Effector memory CD8-positive, alpha-beta T cell (primary cell): ENCODE results near the gene ZPR1.
"Not testable (repeated sequence)": the region's sequence is repeated elsewhere in the genome, so short reads cannot be mapped to it uniquely, and the experiment has no call there.

ENCODE experiments used
- ATAC-seq: fragments of 150-1000 bp; cut with Tn5 transposase; replicated peaks from 2 replicates; pipeline ENCODE4 v1.10.0; 2021; ENCODE audit warnings: mild to moderate bottlenecking, moderate library complexity
- DNase-seq, 3 experiments: peaks; one replicate each; pipeline ENCODE4 v3.0.0; 2021
- H3K27ac Mint-ChIP-seq, 2 donors: one replicate each; pipeline ENCODE4 v1.8.0; 2022; ENCODE audit warnings: mild to moderate bottlenecking in 2 of 2, mixed read lengths in 2 of 2, moderate library complexity in 2 of 2
- H3K27me3 Mint-ChIP-seq, 2 donors: one replicate each; pipeline ENCODE4 v1.8.0; 2022; ENCODE audit warnings: mixed read lengths in 2 of 2
- H3K36me3 Mint-ChIP-seq: one replicate; pipeline ENCODE4 v1.8.0; 2022; ENCODE audit warnings: mild to moderate bottlenecking, moderate library complexity, mixed read lengths; ENCODE audit not compliant: insufficient read depth
- H3K4me1 Mint-ChIP-seq, 2 donors: one replicate each; pipeline ENCODE4 v1.8.0; 2022; ENCODE audit warnings: low read depth in 2 of 2, mixed read lengths in 2 of 2
- H3K4me3 Mint-ChIP-seq, 2 donors: one replicate each; pipeline ENCODE4 v1.8.0; 2022; ENCODE audit warnings: mild to moderate bottlenecking in 2 of 2, mixed read lengths in 2 of 2, moderate library complexity in 2 of 2
- H3K9me3 Mint-ChIP-seq, 2 donors: one replicate each; pipeline ENCODE4 v1.8.0; 2022; ENCODE audit warnings: mixed read lengths in 2 of 2
- total RNA-seq, 9 experiments: gene quantifications; one replicate each; lab custom pipeline; 2026; lab: John Stamatoyannopoulos, UW

Gene ZPR1, protein sequence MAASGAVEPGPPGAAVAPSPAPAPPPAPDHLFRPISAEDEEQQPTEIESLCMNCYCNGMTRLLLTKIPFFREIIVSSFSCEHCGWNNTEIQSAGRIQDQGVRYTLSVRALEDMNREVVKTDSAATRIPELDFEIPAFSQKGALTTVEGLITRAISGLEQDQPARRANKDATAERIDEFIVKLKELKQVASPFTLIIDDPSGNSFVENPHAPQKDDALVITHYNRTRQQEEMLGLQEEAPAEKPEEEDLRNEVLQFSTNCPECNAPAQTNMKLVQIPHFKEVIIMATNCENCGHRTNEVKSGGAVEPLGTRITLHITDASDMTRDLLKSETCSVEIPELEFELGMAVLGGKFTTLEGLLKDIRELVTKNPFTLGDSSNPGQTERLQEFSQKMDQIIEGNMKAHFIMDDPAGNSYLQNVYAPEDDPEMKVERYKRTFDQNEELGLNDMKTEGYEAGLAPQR
- 79.3 to 193 (median 175) reads per million in 9 experiments for total RNA-seq

DNA sequence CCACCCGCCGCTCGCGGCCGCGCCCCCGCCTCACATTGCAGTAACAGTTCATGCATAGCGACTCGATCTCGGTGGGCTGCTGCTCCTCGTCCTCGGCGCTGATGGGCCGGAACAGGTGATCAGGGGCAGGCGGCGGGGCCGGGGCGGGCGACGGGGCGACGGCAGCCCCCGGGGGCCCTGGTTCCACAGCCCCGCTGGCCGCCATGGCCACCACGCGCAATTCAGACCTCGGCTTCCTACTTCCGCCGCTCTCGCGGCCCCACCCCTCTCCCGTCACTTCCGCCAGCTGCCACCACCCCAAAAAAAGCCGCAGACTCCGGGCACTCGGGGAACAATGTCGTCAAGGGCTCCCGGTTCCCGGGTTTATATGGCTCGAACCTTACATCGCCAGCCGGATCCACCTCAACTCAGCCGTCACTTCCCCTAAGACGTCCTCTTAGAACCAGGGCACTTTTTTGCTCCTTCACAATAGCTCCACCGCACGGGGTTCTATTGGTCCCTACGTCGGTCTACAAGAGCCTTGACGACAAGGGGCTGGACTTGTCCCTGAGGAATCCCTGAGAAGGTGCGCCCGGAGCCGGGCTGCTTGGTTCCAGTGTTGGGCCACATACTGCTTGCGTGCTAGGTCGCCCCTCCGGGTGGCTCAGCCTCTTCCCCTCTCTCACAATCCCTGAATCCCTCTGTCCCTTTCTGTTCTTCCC is at the start of gene ZPR1:
ZPR1 (minus strand) TSS at position 238 of the 701 bp plus-strand sequence; CDS start at position 205, 33 bp downstream.
- H3K4me3 Mint-ChIP-seq: peak within 1 kb of the TSS; percentile 95 to 97
- ATAC-seq: peak; percentile 91
- no peaks in the 10 kb centered on the region for H3K9me3 Mint-ChIP-seq
- peaks cover 0 to 6% of the 10 kb centered on the region in 2 donors for H3K27me3 Mint-ChIP-seq
- peaks cover 55% of the 10 kb centered on the region for H3K36me3 Mint-ChIP-seq
- H3K4me1 Mint-ChIP-seq: peaks cover 36 to 40% of the 10 kb centered on the region in 2 donors
- peak; percentile 81 to 87 (median 82) for DNase-seq
- peak within 1 kb of the TSS; percentile 99 for H3K27ac Mint-ChIP-seq

DNA sequence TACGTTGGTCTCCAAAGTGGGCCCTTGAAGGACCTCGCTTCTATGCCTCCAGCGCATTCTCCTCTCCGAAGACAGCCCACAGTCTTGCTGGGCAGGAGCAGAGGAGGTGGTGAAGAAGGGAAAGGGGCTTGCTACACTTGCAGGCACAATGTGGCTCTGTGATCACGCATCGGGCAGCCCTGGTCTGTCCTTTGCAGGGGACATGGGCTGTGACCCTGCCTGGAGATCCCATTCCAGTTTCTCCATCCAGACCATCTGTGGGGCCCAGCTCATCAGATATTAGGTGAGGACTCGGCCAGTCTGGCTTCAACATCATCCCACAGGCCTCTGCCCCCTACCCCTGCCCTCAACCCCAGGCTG is 48.8 kb upstream of the ZPR1 start:
- H3K4me1 Mint-ChIP-seq: peaks cover 6 to 13% of the 10 kb centered on the region in 2 donors
- ATAC-seq (no peak), DNase-seq (no peak)
- peak overlapping the region in 1 of 2 donors; percentile 82 for H3K4me3 Mint-ChIP-seq
- no peaks in the 10 kb centered on the region for H3K27me3 Mint-ChIP-seq
- H3K36me3 Mint-ChIP-seq: peaks cover 7% of the 10 kb centered on the region
- H3K27ac Mint-ChIP-seq: no peak overlapping the region
- H3K9me3 Mint-ChIP-seq: no peaks in the 10 kb centered on the region

DNA sequence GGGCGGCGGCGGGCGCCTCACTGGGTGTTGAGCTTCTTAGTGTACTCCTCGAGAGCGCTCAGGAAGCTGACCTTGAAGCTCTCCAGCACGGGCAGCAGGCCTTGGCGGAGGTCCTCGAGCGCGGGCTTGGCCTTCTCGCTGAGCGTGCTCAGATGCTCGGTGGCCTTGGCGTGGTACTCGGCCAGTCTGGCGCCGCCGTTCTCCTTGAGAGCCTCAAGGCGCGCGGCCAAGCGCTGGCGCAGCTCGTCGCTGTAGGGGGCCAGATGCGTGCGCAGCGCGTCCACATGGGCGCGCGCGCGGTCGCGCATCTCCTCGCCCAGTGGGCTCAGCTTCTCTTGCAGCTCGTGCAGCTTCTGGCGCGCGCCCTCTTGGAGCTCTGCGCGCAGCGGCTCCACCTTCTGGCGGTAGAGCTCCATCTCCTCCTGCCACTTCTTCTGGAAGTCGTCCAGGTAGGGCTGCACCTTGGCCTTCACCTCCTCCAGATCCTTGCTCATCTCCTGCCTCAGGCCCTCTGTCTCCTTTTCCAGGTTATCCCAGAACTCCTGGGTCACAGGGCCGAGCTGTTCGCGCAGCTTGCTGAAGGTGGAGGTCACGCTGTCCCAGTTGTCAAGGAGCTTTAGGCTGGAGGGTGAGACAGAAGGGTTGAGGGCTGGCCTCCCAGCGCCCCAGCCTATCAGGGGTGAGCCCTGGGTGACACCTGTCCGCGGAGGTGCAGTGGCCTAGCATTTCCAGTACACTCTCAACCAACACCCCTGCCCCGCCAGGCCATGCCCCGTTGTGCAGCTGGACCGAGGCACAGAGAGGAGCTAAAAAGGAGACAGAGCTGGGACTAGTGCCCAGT is 48.2 kb upstream of the ZPR1 start:
- H3K27me3 Mint-ChIP-seq: no peaks in the 10 kb centered on the region
- H3K36me3 Mint-ChIP-seq: peaks cover 7% of the 10 kb centered on the region
- peak overlapping the region; percentile 82 to 83 for H3K4me3 Mint-ChIP-seq
- peak; percentile 97 for ATAC-seq
- peak overlapping the region; percentile 84 to 91 for H3K27ac Mint-ChIP-seq
- DNase-seq: peak; percentile 75 to 77 (median 75)
- H3K4me1 Mint-ChIP-seq: peaks cover 6 to 13% of the 10 kb centered on the region in 2 donors
- H3K9me3 Mint-ChIP-seq: no peaks in the 10 kb centered on the region

DNA sequence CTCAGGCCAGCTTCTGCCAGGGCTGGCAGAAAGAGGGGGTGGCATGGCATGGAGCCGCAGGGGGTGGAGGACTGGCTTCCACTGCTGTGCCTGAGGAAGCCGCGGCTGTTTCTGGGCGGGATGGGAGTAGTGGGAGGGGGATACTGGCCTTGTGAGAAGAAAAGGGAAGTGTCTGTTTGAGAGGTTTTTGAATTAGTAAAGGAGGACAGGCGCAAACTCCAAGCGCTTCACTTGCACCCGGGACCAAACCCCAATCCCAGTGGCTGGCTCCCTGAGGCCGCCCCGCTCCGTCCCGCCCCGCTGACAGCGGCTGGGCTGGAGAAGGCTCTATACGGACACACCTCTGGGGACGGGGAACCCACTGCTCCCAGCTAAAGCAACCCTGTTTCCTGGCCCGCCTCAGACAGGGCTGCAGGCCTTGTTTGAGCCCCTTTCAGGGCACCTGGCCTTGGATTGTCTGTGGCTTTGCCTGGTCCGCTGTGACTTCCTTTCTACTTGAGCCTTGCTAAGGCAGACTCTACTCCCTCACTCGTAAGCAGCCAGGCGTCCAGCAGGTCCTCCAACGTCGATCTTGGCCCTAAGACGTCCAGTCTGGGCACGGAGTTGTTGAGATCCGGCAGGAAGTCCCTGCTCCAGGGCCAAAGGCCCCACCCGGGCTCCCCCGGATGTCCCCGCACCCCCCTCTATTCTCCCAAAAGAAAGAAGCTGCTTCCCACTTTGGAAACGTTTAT is 47.4 kb upstream of the ZPR1 start:
- Mint-ChIP-seq H3K4me3 (peak overlapping the region; percentile 82 to 83), H3K36me3 (peaks cover 3% of the 10 kb centered on the region), H3K27me3 (no peaks in the 10 kb centered on the region), H3K27ac (peak overlapping the region; percentile 84 to 91), H3K9me3 (no peaks in the 10 kb centered on the region), H3K4me1 (peaks cover 6 to 13% of the 10 kb centered on the region in 2 donors)
- no peak for DNase-seq
- ATAC-seq: peak; percentile 2

DNA sequence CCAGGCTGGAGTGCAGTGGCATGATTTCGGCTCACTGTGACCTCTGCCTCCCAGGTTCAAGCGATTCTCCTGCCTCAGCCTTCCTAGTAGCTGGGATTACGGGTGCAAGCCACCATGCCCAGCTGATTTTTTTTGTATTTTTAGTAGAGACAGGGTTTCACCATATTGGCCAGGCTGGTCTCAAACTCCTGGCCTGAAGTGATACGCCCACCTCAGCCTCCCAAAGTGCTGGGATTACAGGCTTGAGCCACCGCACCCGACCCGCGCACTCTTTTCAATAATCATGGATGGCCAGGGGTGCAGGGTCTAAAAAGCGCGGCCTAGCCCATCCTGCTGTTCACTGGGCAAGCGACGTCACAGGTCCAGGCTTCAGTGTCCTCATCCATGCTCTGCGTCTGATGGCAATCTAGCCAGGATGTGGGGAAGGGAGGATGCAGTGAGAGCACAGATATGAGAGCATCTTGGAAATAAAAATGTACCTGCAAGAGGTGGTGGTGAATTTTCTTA is 46.8 kb upstream of the ZPR1 start:
- Mint-ChIP-seq H3K4me3 (peak overlapping the region; percentile 72 to 83), H3K4me1 (peaks cover 6 to 13% of the 10 kb centered on the region in 2 donors), H3K27ac (peak overlapping the region; percentile 15 to 84)
- ATAC-seq, H3K36me3 Mint-ChIP-seq, H3K27me3 Mint-ChIP-seq, H3K9me3 Mint-ChIP-seq, DNase-seq: not testable (repeated sequence)

DNA sequence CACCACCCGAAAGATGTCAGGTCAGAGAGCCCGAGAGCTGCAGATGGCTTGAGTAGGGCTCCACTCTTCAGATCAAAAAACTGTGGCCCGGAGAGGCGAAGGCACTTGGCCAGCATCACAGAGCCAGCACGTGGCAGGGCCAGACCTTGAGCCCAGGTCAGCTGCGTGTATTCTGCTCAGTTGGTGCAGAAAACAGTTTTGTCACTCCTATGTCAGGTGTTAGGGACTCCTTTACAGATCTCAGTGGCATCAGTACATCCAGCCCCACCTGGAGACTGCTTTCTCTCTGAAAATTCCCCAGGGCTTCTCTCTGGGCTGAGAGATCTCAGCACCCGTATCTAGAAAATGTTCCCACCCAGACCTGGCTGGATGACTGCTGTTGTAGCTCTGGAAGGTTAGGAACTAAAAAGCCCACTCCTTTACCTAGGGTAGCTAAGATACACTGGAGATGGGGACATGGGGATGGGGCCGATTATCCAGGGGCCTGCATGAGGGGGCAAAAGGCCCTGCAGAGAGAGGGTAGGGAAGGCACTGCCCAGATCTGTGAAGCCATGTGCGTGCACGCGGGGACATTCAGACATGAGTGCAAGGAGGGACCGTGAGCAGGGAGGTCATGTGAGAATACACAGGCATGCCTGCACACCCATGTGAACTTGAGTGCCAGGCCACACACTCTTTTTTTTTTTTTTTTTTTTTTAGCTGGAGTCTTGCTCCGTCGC is 46.2 kb upstream of the ZPR1 start:
- ATAC-seq (no peak), DNase-seq (no peak)
- peak overlapping the region in 1 of 2 donors; percentile 21 for H3K4me3 Mint-ChIP-seq
- peaks cover 3% of the 10 kb centered on the region for H3K36me3 Mint-ChIP-seq
- H3K27me3 Mint-ChIP-seq: no peaks in the 10 kb centered on the region
- peaks cover 6 to 13% of the 10 kb centered on the region in 2 donors for H3K4me1 Mint-ChIP-seq
- no peak overlapping the region for H3K27ac Mint-ChIP-seq
- H3K9me3 Mint-ChIP-seq: no peaks in the 10 kb centered on the region

DNA sequence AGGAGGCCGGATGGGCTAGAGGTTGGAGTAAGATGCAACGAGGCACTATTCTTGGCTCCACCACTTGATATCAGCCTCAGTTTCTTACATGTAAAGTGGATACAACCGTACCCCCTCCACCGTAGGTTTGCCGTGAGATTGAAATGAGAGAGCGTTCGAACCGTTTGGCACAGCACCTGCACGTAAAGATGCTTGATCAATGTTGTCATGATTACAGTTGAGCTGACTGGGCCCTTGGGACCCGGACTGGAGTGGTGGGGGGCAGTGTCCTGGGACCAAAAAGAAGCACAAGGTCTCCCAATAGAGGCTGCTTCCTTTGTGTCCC is 45.6 kb upstream of the ZPR1 start:
- H3K4me3 Mint-ChIP-seq: no peak overlapping the region
- peaks cover 3% of the 10 kb centered on the region for H3K36me3 Mint-ChIP-seq
- no peaks in the 10 kb centered on the region for H3K27me3 Mint-ChIP-seq
- H3K9me3 Mint-ChIP-seq: no peaks in the 10 kb centered on the region
- peaks cover 6 to 13% of the 10 kb centered on the region in 2 donors for H3K4me1 Mint-ChIP-seq
- DNase-seq (no peak), ATAC-seq (no peak)
- H3K27ac Mint-ChIP-seq: no peak overlapping the region

DNA sequence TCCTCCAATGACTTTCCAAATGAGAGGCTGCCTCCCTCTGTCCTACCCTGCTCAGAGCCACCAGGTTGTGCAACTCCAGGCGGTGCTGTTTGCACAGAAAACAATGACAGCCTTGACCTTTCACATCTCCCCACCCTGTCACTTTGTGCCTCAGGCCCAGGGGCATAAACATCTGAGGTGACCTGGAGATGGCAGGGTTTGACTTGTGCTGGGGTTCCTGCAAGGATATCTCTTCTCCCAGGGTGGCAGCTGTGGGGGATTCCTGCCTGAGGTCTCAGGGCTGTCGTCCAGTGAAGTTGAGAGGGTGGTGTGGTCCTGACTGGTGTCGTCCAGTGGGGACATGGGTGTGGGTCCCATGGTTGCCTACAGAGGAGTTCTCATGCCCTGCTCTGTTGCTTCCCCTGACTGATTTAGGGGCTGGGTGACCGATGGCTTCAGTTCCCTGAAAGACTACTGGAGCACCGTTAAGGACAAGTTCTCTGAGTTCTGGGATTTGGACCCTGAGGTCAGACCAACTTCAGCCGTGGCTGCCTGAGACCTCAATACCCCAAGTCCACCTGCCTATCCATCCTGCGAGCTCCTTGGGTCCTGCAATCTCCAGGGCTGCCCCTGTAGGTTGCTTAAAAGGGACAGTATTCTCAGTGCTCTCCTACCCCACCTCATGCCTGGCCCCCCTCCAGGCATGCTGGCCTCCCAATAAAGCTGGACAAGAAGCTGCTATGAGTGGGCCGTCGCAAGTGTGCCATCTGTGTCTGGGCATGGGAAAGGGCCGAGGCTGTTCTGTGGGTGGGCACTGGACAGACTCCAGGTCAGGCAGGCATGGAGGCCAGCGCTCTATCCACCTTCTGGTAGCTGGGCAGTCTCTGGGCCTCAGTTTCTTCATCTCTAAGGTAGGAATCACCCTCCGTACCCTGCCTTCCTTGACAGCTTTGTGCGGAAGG is 44.8 kb upstream of the ZPR1 start:
- ATAC-seq: no peak
- Mint-ChIP-seq H3K27ac (no peak overlapping the region), H3K4me1 (peaks cover 6 to 13% of the 10 kb centered on the region in 2 donors), H3K9me3 (no peaks in the 10 kb centered on the region), H3K36me3 (peaks cover 3% of the 10 kb centered on the region), H3K27me3 (no peaks in the 10 kb centered on the region), H3K4me3 (no peak overlapping the region)
- DNase-seq: no peak

DNA sequence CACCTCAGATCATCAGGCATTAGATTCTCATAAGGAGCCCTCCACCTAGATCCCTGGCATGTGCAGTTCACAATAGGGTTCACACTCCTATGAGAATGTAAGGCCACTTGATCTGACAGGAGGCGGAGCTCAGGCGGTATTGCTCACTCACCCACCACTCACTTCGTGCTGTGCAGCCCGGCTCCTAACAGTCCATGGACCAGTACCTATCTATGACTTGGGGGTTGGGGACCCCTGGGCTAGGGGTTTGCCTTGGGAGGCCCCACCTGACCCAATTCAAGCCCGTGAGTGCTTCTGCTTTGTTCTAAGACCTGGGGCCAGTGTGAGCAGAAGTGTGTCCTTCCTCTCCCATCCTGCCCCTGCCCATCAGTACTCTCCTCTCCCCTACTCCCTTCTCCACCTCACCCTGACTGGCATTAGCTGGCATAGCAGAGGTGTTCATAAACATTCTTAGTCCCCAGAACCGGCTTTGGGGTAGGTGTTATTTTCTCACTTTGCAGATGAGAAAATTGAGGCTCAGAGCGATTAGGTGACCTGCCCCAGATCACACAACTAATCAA is 44.0 kb upstream of the ZPR1 start:
- no peaks in the 10 kb centered on the region for H3K27me3 Mint-ChIP-seq
- DNase-seq (no peak), ATAC-seq (no peak)
- H3K4me3 Mint-ChIP-seq: no peak overlapping the region
- H3K36me3 Mint-ChIP-seq: peaks cover 3% of the 10 kb centered on the region
- H3K27ac Mint-ChIP-seq: no peak overlapping the region
- H3K4me1 Mint-ChIP-seq: peaks cover 6 to 13% of the 10 kb centered on the region in 2 donors
- H3K9me3 Mint-ChIP-seq: no peaks in the 10 kb centered on the region

DNA sequence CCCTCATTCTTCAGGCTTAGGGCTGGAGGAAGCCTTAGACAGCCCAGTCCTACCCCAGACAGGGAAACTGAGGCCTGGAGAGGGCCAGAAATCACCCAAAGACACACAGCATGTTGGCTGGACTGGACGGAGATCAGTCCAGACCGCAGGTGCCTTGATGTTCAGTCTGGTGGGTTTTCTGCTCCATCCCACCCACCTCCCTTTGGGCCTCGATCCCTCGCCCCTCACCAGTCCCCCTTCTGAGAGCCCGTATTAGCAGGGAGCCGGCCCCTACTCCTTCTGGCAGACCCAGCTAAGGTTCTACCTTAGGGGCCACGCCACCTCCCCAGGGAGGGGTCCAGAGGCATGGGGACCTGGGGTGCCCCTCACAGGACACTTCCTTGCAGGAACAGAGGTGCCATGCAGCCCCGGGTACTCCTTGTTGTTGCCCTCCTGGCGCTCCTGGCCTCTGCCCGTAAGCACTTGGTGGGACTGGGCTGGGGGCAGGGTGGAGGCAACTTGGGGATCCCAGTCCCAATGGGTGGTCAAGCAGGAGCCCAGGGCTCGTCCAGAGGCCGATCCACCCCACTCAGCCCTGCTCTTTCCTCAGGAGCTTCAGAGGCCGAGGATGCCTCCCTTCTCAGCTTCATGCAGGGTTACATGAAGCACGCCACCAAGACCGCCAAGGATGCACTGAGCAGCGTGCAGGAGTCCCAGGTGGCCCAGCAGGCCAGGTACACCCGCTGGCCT is 42.5 kb upstream of the ZPR1 start:
- Mint-ChIP-seq H3K27ac (peak overlapping the region in 1 of 2 donors; percentile 38), H3K36me3 (peaks cover 3% of the 10 kb centered on the region), H3K4me3 (no peak overlapping the region), H3K4me1 (peaks cover 5 to 6% of the 10 kb centered on the region in 2 donors), H3K27me3 (no peaks in the 10 kb centered on the region), H3K9me3 (no peaks in the 10 kb centered on the region)
- DNase-seq (no peak), ATAC-seq (no peak)
